IPS-18a (cell line): ENCODE measurements around the gene HMGN3.
"Not testable (repeated sequence)": the region's sequence is repeated elsewhere in the genome, so short reads cannot be mapped to it uniquely, and the experiment has no call there.

Source experiments
- H3K27ac ChIP-seq: one replicate; pipeline ENCODE4 v1.5.1; 2013; ENCODE audit warnings: low read length
- H3K27me3 ChIP-seq: one replicate; pipeline ENCODE4 v1.6.1; 2013; ENCODE audit warnings: mild to moderate bottlenecking, low read length; ENCODE audit not compliant: control insufficient read depth, insufficient read depth
- H3K36me3 ChIP-seq: one replicate; pipeline ENCODE4 v1.6.1; 2013; ENCODE audit warnings: low read depth, low read length; ENCODE audit not compliant: control insufficient read depth
- H3K4me1 ChIP-seq: one replicate; pipeline ENCODE4 v1.6.1; 2013; ENCODE audit warnings: low read depth, low read length; ENCODE audit not compliant: control insufficient read depth
- H3K4me3 ChIP-seq: one replicate; pipeline ENCODE4 v1.5.1; 2013; ENCODE audit warnings: low read length
- H3K9ac ChIP-seq: one replicate; pipeline ENCODE4 v1.6.1; 2013; ENCODE audit warnings: mild to moderate bottlenecking, low read length, moderate library complexity
- H3K9me3 ChIP-seq: one replicate; pipeline ENCODE4 v1.6.1; 2013; ENCODE audit warnings: low read depth, low read length; ENCODE audit not compliant: control insufficient read depth

Gene HMGN3

DNA sequence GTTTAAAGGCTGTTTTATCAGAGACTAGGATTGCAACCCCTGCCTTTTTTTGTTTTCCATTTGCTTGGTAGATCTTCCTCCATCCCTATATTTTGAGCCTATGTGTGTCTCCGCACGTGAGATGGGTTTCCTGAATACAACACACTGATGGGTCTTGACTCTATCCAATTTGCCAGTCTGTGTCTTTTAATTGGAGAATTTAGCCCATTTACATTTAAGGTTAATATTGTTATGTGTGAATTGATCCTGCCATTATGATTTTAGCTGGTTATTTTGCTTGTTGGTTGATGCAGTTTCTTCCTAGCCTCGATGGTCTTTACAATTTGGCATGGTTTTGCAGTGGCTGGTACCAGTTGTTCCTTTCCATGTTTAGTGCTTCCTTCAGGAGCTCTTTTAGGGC lies 20.6 kb upstream of the HMGN3 start:
- not testable (repeated sequence) for H3K4me3 ChIP-seq, H3K4me1 ChIP-seq, H3K9ac ChIP-seq, H3K36me3 ChIP-seq, H3K9me3 ChIP-seq, H3K27me3 ChIP-seq, H3K27ac ChIP-seq

DNA sequence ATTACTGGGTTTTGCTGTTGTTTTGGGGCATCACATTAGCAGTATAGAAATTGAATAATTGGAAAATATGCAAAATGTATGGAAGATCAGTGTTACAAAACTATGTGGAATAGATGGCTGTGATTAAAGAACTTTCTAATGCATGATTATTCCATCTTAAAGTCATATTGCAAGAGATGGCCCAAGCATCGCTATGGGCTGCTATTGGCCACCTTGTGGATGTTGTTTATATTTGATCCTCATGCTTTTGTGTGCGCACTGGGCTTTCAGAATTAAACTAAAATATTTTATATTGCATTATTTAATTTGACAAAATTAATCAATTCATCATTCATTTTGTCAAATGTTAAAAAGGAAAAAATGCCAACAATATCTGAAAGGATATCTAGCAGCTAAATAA lies 16.1 kb upstream of the HMGN3 start:
- H3K36me3 ChIP-seq: no peaks in the 10 kb centered on the region
- H3K27ac ChIP-seq: no peak overlapping the region
- no peak overlapping the region for H3K4me3 ChIP-seq
- H3K27me3 ChIP-seq: no peaks in the 10 kb centered on the region
- no peak overlapping the region for H3K9ac ChIP-seq
- no peaks in the 10 kb centered on the region for H3K9me3 ChIP-seq
- H3K4me1 ChIP-seq: no peaks in the 10 kb centered on the region

DNA sequence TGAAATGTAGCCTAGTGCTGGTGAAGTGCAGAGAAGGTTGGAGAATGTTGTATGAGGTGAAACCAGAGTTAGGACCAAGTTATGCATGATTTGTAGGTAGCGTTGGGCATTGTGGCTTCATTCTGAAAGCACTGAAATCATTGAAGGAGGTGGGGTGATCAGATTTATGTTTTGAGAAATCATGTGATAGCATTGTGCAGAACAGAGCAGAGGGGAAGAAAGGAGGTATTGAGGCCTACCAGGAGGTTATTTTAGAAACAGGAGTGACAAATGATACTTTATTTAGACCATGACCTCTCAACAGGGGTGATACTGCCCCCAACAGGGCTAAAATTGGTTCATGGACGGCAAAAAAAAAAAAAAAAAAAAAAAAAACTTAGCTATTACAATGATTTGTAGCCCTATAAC lies 15.6 kb upstream of the HMGN3 start:
- no peak overlapping the region for H3K9ac ChIP-seq
- H3K9me3 ChIP-seq: no peaks in the 10 kb centered on the region
- no peak overlapping the region for H3K27ac ChIP-seq
- no peaks in the 10 kb centered on the region for H3K36me3 ChIP-seq
- H3K4me3 ChIP-seq: no peak overlapping the region
- no peaks in the 10 kb centered on the region for H3K4me1 ChIP-seq
- H3K27me3 ChIP-seq: no peaks in the 10 kb centered on the region

DNA sequence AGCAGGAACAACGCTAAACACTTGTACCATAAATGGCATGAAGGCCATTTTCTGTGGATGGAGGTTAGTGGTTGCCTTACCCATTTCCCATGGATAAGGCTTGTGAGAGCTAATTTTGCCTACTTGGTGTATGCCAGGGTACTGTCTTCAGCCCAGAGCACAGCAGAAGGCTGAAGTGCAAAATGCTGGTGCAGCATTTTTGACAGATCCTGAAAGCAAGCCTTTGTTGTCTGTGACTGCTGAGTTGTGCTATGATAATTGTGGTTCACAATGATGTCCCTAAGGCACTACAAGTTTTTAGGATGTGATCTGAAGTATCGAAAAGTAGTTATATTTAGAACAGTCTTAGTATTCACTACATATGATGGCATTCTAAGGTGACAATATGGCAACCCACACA lies 14.7 kb upstream of the HMGN3 start:
- H3K9ac ChIP-seq: no peak overlapping the region
- H3K9me3 ChIP-seq: no peaks in the 10 kb centered on the region
- H3K4me3 ChIP-seq: no peak overlapping the region
- no peak overlapping the region for H3K27ac ChIP-seq
- H3K4me1 ChIP-seq: no peaks in the 10 kb centered on the region
- no peaks in the 10 kb centered on the region for H3K27me3 ChIP-seq
- no peaks in the 10 kb centered on the region for H3K36me3 ChIP-seq

DNA sequence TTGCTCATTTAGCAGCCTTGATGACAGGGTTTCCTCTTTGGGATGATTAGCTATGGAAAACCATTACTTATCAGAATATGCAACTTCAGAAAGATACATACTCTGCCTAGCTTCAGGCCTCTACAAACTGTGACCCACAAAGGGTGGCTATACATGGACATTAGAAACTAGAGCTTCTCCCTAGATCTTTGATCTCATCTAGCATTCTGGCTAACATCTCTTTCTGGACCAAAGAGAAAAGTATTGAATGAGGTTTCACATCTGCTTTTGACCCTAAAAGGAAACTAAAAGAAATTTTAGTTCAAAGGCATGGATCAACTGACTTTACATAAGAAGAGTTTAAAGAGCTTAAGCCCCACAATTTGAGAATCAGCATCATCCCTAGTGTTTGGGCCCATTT lies 12.4 kb upstream of the HMGN3 start:
- Histone ChIP-seq H3K27ac (no peak overlapping the region), H3K36me3 (no peaks in the 10 kb centered on the region), H3K9me3 (no peaks in the 10 kb centered on the region), H3K4me1 (no peaks in the 10 kb centered on the region), H3K9ac (no peak overlapping the region), H3K4me3 (no peak overlapping the region), H3K27me3 (no peaks in the 10 kb centered on the region)

DNA sequence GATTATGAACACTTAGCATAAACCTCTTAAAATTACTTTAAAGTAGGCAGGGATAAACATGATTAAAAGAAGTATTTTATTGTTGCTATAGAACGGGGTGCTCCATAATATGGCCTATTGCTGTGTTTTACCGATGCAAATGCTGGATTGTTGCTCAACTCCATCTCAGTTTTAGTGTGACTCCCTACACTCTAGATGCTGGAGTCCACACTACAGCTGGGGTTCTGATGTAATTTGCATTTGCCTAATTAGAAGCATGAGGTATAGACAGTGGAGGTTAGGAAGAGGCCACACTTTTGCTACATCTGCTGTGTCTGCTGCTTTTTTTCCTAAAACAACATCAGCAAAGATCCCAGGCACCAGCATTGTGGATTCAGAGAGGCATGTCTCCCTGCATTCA lies 6.7 kb upstream of the HMGN3 start:
- H3K36me3 ChIP-seq: no peaks in the 10 kb centered on the region
- H3K9me3 ChIP-seq: no peaks in the 10 kb centered on the region
- H3K4me1 ChIP-seq: no peaks in the 10 kb centered on the region
- no peaks in the 10 kb centered on the region for H3K27me3 ChIP-seq
- H3K4me3 ChIP-seq: no peak overlapping the region
- H3K9ac ChIP-seq: no peak overlapping the region
- H3K27ac ChIP-seq: no peak overlapping the region

DNA sequence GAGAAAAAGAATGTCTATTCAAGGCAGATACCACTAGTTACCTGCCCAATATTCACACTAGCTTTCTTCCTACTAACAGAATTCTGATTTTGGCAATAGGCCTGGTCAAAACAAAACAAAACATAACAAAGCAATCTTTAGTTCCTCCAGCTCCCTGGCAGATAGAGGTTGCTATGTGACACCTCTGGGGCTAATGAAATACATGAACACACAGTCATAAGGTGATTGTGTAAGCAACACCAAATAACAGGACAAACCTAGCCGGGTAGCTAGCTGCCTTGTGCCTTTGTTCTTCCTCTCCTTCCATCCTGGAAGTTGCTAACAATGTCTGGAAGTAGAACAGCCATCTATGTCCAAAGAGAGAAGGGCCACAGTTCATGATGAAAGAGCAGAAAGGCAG lies 6.0 kb upstream of the HMGN3 start:
- H3K9ac ChIP-seq: no peak overlapping the region

DNA sequence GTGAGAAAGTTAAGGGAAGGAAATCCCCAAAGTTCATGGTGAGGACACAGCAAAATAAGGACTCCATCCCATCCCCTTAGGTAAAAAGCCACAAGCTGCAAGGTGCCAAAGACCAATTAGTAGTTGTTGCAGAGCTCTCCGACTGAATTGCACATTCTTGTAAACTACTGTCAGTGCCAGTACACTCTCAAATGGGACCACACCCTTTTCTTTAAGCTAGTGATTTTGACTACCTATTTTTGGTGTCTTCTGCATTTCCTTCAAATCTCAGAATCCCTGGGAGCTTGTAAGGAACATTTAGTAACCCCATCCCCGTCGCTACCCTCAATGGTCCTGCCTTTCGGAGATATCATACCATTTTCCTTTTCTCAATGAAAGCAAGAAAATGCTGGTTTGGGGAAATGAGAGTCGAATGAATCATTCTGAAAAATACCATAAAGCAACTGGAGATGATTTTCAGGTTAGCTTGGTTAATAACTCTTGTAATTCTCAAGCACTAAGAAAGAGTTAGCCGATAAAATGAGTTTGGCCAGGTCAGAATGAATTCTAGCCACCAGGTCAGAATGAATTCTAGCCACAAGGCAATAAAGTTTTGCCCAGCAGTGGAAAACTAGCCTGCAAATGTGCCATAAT lies 5.2 kb upstream of the HMGN3 start:
- Histone ChIP-seq H3K9ac (no peak overlapping the region), H3K4me3 (no peak overlapping the region), H3K27me3 (no peaks in the 10 kb centered on the region), H3K9me3 (no peaks in the 10 kb centered on the region), H3K27ac (no peak overlapping the region), H3K36me3 (no peaks in the 10 kb centered on the region), H3K4me1 (no peaks in the 10 kb centered on the region)

More for the DNA sequence above, 6.0 kb upstream of the HMGN3 start:
- no peaks in the 10 kb centered on the region for H3K36me3 ChIP-seq
- no peaks in the 10 kb centered on the region for H3K9me3 ChIP-seq
- no peaks in the 10 kb centered on the region for H3K27me3 ChIP-seq
- no peak overlapping the region for H3K4me3 ChIP-seq
- no peaks in the 10 kb centered on the region for H3K4me1 ChIP-seq
- no peak overlapping the region for H3K27ac ChIP-seq

DNA sequence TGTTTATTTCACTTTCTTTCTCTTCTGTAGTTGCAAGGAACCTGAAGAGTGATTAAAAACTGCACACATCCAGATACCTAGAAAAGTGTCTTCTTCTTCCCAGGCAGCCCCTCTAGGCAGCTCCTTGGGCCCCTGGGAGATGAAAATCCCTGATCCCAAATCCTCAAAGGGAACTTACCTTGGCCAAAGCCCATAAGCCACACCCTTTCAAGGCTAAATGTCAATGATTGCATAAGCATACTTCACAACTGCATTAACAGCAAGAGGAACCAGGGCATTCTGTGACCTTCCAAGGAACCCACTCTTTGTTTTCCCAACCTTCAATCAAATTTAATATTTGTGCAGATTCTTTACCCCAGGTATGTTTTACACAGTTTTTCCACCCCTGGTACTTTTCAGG lies 4.4 kb upstream of the HMGN3 start:
- H3K9me3 ChIP-seq: no peaks in the 10 kb centered on the region
- no peak overlapping the region for H3K4me3 ChIP-seq
- H3K4me1 ChIP-seq: no peaks in the 10 kb centered on the region
- H3K36me3 ChIP-seq: no peaks in the 10 kb centered on the region
- H3K27ac ChIP-seq: no peak overlapping the region
- no peaks in the 10 kb centered on the region for H3K27me3 ChIP-seq
- H3K9ac ChIP-seq: no peak overlapping the region

DNA sequence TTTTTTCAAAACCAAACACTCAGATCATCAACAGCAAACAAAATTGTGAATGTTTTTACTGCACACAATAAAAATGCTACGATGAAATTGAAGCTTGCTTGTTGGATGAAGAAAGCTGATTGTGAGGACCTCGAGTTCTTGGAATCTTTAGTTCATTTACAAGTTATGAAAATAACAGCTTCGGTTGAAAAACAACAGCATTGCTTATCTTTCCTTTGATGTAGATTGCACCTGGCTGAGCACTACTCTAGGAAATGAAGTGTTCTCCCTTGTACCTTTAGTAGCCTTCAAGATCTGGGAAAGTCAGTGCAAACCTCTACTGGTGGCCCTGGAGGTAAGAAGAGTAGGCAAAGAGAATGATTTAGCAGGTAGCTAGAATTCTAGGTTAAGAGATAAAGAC lies 2.2 kb upstream of the HMGN3 start:
- Histone ChIP-seq H3K4me3 (no peak overlapping the region), H3K9me3 (no peaks in the 10 kb centered on the region)

DNA sequence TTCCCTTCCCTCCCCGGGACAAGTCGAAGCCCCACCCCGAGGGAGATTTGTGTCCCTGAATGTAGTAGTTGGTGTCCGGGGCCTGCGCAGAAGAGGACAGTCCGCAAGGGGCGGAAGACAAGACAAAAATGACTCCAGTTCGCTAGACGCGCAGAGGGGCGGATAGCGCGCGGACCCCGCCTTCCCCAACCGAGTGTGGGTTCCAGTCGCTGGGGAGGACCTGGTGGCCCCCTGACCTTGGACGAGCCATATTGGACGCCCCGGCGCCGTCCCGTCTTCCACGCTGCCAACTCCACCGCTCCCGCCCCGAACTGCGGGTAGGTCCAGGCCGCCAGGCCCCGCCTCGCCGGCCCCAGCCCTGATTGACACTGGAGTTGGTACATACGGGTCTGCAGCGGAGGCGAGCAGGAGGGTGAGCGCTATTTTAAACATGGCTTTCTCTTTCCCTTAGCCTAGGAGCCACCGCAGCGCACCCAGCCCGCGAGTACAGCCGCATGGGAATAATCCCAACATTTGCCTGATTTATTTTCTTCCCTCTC lies 802 bp downstream of the HMGN3 start:
- no peaks in the 10 kb centered on the region for H3K36me3 ChIP-seq
- H3K9ac ChIP-seq: peak overlapping the region; percentile 92
- H3K4me3 ChIP-seq: peak overlapping the region; percentile 96
- no peaks in the 10 kb centered on the region for H3K9me3 ChIP-seq
- peaks cover 13% of the 10 kb centered on the region for H3K4me1 ChIP-seq
- H3K27ac ChIP-seq: peak overlapping the region; percentile 69
- H3K27me3 ChIP-seq: no peaks in the 10 kb centered on the region

More for the DNA sequence above, 2.2 kb upstream of the HMGN3 start:
- H3K27ac ChIP-seq: no peak overlapping the region
- H3K4me1 ChIP-seq: peaks cover 13% of the 10 kb centered on the region
- no peaks in the 10 kb centered on the region for H3K27me3 ChIP-seq
- no peaks in the 10 kb centered on the region for H3K36me3 ChIP-seq
- H3K9ac ChIP-seq: no peak overlapping the region

DNA sequence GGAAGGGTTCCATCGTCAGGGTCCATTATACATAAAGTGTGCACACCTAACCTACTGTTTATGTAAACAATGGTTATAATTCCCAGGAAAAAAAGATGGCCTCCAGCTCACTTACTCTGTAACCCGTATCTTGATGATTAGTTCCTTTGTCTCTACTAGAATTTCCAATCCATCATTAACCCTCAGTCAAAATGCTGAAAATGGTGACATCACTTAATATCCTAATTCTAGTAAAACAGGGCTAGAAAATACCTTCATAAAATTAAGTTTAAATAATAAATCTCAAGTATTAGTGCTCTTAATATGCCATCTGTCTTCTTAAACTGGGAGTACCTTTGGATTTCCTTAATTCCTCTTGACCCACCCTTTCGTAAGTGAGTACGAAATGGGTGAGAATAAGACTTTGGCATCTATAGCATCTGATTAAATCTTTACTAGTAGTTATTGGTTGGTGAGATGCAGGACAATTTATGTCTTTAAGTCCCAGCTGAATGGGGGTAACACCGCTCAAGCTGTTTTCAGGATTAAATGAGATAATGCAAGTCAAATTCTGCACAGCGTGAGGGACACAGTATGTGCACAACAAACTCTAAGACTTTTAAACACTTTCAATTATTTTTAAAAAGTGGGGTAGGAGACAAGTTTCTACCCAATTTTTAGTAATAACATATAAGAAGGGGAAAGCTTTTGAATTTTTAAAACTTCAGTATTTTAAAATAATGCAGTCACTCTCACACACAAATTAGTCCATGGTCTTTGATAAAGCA lies 1.6 kb downstream of the HMGN3 start:
- H3K4me1 ChIP-seq: peaks cover 13% of the 10 kb centered on the region
- no peaks in the 10 kb centered on the region for H3K36me3 ChIP-seq
- H3K9ac ChIP-seq: peak overlapping the region; percentile 92
- H3K27me3 ChIP-seq: no peaks in the 10 kb centered on the region
- H3K9me3 ChIP-seq: no peaks in the 10 kb centered on the region
- H3K27ac ChIP-seq: no peak overlapping the region
- H3K4me3 ChIP-seq: peak overlapping the region; percentile 96
